IPS-11a (cell line): ENCODE measurements around the gene PISD.

Experiments used
- H3K4me3 ChIP-seq: one replicate; pipeline ENCODE4 v1.5.1; 2013; ENCODE audit warnings: low read depth, low read length, control low read depth

The PISD gene

DNA sequence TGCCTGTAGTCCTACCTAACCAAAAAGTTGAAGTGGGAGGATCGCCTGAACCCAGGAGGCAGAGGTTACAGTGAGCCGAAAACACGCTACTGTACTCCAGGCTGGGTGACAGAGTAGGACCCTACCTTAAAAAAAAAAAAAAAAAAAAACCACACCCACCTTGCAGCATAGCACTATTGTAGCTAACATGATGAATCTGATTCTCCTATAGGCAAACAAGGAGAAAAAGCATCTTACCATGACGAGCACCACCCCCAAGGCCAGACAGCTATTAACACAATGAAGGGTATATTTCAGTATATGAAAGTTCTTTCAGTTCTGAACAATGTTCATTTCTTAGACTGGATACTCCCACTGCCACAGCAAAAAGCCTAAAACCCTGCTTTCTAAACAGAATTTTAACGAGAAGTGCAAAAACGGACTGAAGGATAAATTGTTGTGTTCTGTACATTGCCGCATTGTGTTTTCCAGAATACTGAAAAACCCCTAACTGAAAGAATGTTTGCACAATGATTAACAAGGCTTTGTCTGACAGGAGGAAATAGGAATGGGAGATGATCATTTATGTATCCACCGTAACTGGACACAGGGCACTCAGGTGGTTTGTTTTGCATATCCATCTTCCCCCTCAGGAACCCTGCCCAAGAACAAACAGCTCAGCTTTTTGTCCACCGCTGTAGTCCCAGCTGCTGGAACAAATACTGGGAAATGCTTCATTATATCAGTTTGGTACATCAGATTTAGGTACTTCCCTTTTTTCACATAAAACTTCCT is 8.9 kb downstream of the PISD start:
- H3K4me3 ChIP-seq = no peak overlapping the region

DNA sequence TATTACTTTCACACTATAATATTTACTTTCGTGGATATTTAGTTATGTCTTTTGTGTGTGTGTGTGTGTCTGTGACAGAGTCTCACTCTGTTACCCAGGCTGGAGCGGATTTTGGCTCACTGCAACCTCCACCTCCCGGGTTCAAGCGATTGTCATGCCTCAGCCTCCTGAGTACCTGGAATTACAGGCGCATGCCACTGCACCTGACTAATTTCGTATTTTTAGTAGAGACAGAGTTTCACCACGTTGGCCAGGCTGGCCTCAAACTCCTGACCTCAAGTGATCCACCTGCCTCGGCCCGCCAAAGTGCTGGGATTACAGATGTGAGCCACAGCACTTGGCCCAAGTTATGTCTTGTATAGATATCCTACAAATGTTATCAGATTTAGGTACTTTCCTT is 9.9 kb downstream of the PISD start:
- H3K4me3 ChIP-seq = no peak overlapping the region

- no peak overlapping the region for H3K4me3 ChIP-seq
Observed at GRCh38 chr22:31651664-31652063, 10.4 kb downstream of the PISD start.

- no peak overlapping the region for H3K4me3 ChIP-seq
Observed at GRCh38 chr22:31650391-31650790, 11.6 kb downstream of the PISD start.

DNA sequence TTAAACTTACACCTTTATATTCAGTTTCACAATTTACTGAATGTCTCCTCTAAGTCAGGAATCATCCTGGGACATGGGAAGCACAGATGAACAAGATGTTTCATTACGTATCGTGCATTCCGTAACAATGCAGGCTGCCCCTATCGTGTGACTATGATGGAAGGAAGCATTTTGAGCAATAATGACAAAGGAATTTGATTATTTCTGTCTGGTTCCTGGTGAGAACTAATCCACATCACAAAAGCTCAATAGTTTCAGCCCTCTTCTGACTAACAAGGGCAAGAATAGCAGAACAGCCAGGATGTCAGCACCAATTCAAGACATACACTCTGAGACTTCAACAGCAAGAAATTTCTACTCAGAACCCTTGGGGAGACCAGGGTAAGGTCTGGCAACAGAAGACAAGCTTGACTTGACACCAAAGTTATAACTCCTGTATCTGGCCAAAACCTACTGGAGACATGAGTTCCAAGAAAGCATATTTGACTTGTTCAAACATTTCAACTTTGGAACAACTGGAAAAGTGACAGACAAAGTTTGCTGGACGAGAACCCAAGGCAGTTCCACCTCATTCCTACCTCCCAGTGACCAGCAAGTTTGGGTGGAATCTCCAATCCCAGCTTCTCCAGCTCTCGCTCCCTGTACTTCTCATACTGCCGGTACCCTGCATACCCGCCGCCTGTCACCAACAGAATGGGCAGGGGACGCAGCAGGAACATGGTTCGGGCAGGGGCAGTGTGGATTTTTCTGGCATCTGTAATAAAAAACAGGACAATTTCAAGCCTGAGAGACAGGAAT is 14.3 kb downstream of the PISD start:
- H3K4me3 ChIP-seq = no peak overlapping the region

DNA sequence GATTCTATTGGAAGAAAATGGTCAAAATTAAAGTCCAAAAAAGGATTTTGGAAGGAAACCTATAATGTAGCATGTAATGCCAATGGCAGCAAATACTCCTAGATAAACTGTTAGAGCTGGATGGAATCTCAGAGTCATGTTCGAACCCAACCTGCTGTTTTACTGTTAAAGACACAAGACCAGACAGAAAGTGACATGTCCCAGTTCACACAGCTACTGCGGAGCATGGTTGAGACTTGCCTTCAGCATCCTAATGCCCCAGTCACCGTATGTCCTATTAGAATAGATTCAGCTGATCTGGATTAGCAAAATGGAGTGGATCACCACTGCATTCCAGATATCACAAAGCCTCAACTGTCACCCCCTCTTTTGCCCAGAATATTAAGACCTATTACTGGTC is 14.9 kb downstream of the PISD start:
- H3K4me3 ChIP-seq = no peak overlapping the region

DNA sequence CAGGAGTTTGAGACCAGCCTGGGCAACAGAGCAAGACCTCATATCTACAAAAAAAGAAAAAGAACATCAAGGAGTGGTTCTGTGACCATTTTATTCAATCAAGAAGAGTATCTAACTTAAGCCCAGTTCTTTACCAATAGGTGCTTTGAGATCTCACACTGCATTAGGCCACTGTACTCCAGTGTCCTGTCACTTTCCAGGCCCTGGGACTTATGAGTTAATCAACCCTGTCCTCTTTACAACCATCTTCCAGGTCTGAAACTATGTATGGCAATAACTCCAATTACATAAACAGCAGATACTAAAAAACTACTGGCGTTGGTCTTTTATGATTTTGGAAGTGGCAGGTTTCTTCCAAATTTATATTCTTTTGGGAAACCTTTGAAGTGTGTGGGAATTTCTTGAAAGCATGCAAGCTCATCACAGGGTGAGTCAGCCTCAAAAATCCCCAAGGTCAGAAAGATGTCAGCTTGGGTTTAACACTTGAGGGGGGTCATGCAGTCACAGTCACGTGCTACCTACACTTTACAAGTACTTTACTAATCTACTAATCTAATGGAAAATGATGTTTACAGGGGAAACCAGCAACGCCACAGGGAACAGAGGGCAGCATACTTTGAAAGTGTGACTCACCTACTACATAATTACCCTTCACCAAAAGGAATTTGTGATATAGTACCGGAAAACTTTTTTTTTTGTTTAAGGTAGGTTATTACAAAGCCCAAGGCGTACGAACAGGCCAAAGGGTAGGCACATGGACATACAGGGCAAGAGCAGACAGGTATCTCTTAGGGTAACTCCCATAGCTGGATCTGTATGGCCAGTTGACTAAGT is 15.6 kb downstream of the PISD start:
- H3K4me3 ChIP-seq = no peak overlapping the region

DNA sequence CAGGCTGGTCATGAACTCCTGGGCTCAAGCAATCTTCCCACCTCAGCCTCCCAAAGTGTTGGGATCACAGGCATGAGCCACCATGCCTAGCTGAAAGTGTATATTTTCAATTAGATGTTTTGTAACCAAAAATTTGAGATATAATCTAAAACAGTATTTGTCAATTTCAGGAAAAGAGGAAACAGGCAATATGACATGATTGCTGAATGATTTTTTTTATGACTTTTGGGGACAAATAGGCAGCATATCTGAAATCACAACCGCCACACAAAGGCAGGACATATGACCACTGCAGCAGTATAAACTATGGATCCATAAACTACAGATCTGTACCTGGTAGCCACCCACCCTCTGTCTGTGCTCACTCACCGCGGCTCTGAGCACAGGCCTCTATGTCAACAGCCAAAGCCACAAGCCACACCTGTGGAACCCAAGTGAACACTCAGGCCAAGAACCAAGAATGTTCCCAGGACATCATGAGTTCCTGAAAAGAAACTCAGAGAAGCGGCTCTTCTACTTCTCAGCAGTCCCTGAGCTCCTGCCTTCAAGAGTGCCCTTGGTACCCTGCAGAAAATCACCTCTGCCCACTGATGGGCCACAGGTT is 22.5 kb downstream of the PISD start:
- no peak overlapping the region for H3K4me3 ChIP-seq

- H3K4me3 ChIP-seq = no peak overlapping the region
Observed at GRCh38 chr22:31637891-31638618, 24.0 kb downstream of the PISD start.

DNA sequence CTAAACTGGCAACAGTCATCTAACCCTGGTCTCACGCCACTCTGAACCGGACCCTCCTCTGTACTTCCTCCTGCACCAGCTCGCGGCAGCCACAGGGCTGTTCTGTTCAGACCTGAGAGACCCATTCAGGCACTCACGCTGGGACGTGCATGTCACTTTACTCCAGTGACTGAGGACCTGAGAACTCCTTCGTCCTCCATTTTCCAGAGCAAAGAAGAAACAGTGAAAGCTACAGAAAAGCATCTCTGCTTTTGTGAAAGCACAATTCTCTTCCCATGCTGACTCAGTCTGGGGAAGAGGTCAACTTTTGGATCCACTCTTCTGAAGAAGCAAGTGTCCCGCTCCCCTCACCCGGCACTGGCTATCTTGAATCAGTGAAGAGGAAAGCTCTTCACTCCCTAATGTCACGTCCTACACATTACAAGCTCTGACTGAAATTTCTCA is 24.5 kb downstream of the PISD start:
- H3K4me3 ChIP-seq = no peak overlapping the region

- no peak overlapping the region for H3K4me3 ChIP-seq
Observed at GRCh38 chr22:31635638-31636306, 26.2 kb downstream of the PISD start.

DNA sequence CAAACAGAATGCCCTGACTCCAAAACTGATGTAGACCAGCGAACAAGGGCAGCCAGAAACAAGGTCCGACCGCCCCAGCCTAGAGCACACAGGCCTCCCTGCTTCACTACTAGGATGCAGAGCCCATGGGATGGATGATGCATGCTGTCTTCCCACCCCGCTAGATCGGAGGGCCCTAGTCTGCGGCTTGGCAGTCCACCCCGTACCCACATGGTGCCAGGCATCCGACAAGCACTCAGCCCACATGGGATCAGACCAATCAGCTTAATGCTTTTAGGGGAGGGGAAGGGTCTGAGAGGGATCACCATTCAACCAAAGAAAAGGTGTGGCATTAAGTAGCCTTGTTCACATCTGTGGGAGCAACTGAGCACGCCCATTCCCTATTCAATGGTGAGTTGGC is 30.6 kb downstream of the PISD start:
- H3K4me3 ChIP-seq = peak overlapping the region; percentile 72

DNA sequence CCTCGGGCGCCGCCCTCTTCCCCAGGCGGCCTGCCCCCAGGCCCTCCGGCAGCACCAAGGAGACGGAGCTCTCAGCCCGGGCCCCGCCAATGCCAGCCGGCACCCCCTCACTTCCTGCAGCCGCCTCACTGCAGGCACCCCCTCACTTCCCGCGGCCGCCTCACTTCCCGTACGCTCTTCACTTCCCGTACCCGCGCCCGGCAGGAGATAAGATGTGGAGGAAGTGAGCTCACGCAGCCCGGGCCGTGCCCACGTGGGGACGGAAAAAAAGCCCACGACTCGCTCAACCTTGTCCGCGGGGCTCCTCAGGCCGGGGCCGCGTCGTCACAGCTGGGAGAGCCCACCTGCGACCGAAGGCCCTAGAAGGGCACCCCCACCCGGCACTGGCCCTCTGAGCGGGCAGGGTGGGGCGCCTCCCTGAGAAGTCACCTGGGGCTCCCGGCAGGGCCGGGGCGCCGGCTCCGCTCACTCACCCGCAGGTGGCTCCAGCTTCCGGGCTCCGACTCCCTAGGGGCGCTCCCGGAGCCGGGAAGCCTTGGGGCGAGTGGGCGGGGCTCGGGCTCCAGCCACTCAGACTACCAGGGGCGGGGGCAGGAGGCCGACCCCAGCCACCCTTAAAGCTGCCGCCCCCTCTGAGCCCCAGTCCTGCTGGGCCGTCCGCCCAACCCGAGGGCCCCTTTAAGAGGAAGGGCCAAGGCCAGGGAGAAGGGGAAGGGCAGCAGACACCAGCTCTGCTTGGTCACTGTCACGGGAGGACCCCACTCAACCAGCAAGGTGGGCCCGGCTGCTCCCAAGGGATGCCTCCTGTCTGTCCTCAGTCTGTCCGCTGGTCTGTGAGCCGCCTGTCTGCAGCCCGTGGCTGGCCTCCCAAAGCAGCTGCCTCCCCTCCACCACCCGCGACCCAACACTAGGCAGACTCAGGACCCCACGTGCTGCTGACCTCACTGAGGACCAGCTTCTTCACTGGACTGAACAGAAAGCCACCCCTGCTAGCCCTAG is 31.4 kb downstream of the PISD start:
- peak overlapping the region; percentile 72 for H3K4me3 ChIP-seq

DNA sequence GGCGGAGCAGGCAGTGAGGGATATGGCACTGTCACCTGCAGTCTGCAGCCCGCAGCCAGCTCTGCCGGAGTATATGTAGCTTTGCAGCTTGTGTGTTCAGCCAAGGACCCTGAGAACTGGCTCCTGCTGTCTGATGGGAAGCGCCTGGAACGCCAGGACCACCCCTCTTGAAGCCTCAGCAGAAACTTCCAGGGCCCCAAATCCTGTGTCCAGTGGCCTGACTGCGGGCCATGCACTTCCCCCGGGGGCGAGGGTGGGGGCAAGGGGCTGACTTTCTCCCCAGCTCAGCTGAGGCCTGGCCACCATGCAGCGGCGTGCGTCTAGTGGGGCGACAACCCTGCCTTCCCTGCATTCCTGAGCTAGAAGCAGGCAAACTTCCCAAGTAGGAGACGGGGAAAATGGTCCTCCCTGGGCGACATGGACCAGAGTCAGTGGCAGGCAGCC is 32.3 kb downstream of the PISD start:
- H3K4me3 ChIP-seq = peak overlapping the region; percentile 72

DNA sequence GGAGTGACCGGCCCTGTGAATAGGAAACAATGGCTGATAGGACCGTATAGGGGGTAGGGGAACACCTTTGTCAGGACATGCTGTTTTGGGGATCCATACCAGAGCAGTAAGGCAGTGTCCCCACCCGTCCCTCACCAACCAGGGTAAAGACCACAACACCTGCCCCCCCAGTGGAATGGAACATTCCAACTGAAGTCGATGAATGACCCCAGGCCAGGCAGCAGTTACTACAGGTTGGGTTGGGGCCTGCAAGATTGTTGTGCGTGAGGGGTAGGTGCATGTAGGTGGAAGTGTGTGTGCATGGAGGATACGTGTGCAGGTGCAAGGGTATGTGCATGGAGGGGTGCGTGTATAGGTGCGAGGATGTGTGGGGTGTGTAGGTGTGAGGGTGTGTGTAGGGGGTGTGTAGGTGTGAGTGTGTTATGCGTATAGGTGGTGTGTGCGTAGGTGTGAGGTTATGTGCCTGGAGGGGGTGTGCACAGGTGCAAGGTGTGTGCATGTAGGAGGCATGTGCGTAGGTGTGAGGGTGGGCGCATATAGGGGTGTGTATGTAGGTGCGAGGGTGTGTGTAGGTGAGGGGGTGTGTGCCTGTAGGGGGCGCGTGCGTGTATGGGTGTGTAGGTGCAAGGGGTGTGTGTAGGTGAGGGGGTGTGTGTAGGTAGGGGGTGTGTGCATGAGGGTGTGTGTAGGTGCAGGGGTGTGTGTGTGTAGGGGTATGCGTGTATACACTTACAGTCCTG is 32.9 kb downstream of the PISD start:
- H3K4me3 ChIP-seq = no peak overlapping the region

DNA sequence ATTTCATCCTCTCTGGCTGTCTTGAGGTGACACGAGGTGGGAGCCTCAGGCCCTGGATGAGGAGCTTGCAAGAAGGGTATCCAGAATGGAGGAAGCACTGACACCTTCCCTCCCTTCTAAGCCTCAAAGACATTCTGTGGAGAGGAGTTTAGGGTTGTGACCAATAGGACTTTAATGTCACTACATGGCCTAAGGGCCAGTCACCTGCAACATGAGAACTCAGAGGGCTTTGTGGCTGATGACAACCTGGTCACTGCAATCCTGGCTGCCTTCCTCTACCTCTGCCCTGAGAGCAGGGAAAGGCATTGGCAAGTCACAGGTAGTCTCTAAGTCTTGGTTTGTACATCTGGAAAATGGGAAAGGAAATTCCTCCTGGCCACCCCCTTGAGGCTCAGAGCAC is 33.7 kb downstream of the PISD start:
- H3K4me3 ChIP-seq = no peak overlapping the region

DNA sequence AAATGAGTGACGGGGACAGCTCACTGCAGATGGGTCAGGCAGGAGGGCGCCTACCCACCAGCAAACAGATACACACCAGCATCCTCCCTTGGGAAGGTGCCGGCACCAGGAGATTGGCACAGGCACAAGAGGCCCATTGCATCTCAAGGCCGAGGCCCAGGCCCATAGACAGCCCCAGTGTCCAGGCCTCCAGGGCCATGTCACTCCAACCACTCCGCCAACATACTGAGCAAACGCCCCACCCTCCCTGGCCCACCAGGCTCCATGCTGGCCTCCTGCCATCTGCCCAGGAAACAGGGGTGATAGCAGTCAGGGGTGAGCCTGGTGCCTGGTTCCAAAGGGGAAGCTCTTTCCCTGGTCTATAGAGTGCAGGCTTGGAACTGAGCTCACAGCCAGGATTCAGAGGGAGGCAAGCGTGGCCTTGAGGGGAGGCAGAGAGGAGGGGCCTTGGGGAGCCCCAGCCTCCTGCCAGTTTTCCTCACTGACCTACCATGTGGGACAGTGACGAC is 34.7 kb downstream of the PISD start:
- no peak overlapping the region for H3K4me3 ChIP-seq
